SK-N-SH (cell line): ENCODE measurements around the gene LTBP2.

ENCODE experiments used
- CHD2 ChIP-seq: fragments of 150-350 bp; IDR thresholded peaks from 2 replicates; pipeline ENCODE4 v1.6.1; 2018; ENCODE audit warnings: low read length; ENCODE audit not compliant: partially characterized antibody
- EP300 ChIP-seq, 2 experiments: IDR thresholded peaks; 2 replicates each; pipeline versions ENCODE4 v1.4.0 to v1.6.1; 2012; ENCODE audit warnings: borderline replicate concordance in 1 of 2, low read depth in 1 of 2, low read length in 1 of 2
- EZH2phosphoT487 ChIP-seq: fragments of 200-600 bp; sonication (generic); IDR thresholded peaks from 2 replicates; pipeline ENCODE4 v1.6.1; 2017; ENCODE audit warnings: low read depth, mixed run types, mild to moderate bottlenecking, antibody characterized with exemption, moderate library complexity, borderline replicate concordance
- NFIC ChIP-seq: IDR thresholded peaks from 2 replicates; pipeline ENCODE4 v1.4.0; 2012; ENCODE audit warnings: borderline replicate concordance
- POLR2AphosphoS5 ChIP-seq: IDR thresholded peaks from 2 replicates; pipeline ENCODE4 v1.6.1; 2012; ENCODE audit warnings: low read depth, low read length
- RCOR1 ChIP-seq: fragments of 150-350 bp; IDR thresholded peaks from 2 replicates; pipeline ENCODE4 v1.6.1; 2017; ENCODE audit warnings: antibody characterized with exemption, low read length
- RFX5 ChIP-seq: IDR thresholded peaks from 2 replicates; pipeline ENCODE4 v1.6.1; 2012; ENCODE audit warnings: mild to moderate bottlenecking, improper control_type of control experiment, low read length
- SIN3A ChIP-seq: IDR thresholded peaks from 2 replicates; pipeline ENCODE4 v1.6.1; 2012; ENCODE audit warnings: low read depth, mild to moderate bottlenecking, low read length, moderate library complexity, borderline replicate concordance
- SMC3 ChIP-seq: IDR thresholded peaks from 2 replicates; pipeline ENCODE4 v1.6.1; 2012; ENCODE audit warnings: low read depth, low read length, improper control_type of control experiment
- TAF1 ChIP-seq: IDR thresholded peaks from 2 replicates; pipeline ENCODE4 v1.6.1; 2012; ENCODE audit warnings: low read depth, mild to moderate bottlenecking, low read length, moderate library complexity, borderline replicate concordance
- TF ChIP-seq, protein P1 (sequence below): fragments of 200-600 bp; sonication (generic); IDR thresholded peaks from 2 replicates; pipeline ENCODE4 v1.6.1; 2017; ENCODE audit warnings: antibody characterized with exemption, mild to moderate bottlenecking, moderate library complexity
- TF ChIP-seq, protein P2 (sequence below): IDR thresholded peaks from 2 replicates; pipeline ENCODE4 v1.4.0; 2012; ENCODE audit warnings: low read depth, borderline replicate concordance
- TF ChIP-seq, protein P3 (sequence below): fragments of 150-350 bp; IDR thresholded peaks from 2 replicates; pipeline ENCODE4 v1.6.1; 2017; ENCODE audit warnings: antibody characterized with exemption, low read length, low read depth, borderline replicate concordance
- TF ChIP-seq, protein P4 (sequence below): IDR thresholded peaks from 2 replicates; pipeline ENCODE4 v1.4.0; 2012; ENCODE audit warnings: low read depth

DNA sequence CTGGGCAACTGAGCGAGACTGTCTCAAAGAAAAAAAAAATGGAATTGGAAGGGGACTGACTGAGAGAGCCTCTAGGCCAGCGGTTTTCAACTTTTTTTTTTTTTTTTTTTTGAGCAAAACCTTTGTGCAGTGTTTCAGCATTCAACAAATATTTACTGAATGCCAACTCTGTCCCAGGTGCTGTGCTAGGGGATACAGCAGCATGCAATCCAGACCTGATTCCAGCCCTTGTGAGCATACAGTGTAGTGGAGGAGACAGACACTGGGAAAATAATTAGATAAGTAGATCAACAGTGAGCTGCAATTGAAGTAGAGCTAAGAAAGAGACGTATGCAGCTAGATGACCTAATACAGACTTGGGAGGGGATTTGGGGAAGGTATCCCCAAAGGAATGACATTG lies 23.8 kb upstream of the LTBP2 start:
- TF ChIP-seq, protein P1, sequence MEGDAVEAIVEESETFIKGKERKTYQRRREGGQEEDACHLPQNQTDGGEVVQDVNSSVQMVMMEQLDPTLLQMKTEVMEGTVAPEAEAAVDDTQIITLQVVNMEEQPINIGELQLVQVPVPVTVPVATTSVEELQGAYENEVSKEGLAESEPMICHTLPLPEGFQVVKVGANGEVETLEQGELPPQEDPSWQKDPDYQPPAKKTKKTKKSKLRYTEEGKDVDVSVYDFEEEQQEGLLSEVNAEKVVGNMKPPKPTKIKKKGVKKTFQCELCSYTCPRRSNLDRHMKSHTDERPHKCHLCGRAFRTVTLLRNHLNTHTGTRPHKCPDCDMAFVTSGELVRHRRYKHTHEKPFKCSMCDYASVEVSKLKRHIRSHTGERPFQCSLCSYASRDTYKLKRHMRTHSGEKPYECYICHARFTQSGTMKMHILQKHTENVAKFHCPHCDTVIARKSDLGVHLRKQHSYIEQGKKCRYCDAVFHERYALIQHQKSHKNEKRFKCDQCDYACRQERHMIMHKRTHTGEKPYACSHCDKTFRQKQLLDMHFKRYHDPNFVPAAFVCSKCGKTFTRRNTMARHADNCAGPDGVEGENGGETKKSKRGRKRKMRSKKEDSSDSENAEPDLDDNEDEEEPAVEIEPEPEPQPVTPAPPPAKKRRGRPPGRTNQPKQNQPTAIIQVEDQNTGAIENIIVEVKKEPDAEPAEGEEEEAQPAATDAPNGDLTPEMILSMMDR: no peak
- TF ChIP-seq, protein P2, sequence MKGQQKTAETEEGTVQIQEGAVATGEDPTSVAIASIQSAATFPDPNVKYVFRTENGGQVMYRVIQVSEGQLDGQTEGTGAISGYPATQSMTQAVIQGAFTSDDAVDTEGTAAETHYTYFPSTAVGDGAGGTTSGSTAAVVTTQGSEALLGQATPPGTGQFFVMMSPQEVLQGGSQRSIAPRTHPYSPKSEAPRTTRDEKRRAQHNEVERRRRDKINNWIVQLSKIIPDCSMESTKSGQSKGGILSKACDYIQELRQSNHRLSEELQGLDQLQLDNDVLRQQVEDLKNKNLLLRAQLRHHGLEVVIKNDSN: no peak
- TF ChIP-seq SIN3A (no peak), SMC3 (no peak), POLR2AphosphoS5 (no peak), CHD2 (no peak), NFIC (no peak), RFX5 (no peak), TAF1 (no peak), EP300 (IDR thresholded peaks at IDR 0.05; ENCODE audit: borderline replicate concordance in 1 of 2, low read depth in 1 of 2, low read length in 1 of 2) (no peak), EZH2phosphoT487 (no peak), RCOR1 (no peak)
- TF ChIP-seq, protein P3, sequence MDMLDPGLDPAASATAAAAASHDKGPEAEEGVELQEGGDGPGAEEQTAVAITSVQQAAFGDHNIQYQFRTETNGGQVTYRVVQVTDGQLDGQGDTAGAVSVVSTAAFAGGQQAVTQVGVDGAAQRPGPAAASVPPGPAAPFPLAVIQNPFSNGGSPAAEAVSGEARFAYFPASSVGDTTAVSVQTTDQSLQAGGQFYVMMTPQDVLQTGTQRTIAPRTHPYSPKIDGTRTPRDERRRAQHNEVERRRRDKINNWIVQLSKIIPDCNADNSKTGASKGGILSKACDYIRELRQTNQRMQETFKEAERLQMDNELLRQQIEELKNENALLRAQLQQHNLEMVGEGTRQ: no peak
- TF ChIP-seq, protein P4, sequence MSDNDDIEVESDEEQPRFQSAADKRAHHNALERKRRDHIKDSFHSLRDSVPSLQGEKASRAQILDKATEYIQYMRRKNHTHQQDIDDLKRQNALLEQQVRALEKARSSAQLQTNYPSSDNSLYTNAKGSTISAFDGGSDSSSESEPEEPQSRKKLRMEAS: no peak
